ENCODE results near the gene LSP1.

- TF ChIP-seq POLR2A (IDR thresholded peaks at IDR 0.05; ENCODE audit: extremely low read depth, insufficient read length) (no peak), CTCF (IDR thresholded peaks at IDR 0.05; ENCODE audit: low read depth, low read length) (peak; percentile 29), MYC (IDR thresholded peaks at IDR 0.05; ENCODE audit: low read depth, low read length) (no peak), MAX (IDR thresholded peaks at IDR 0.05; ENCODE audit: low read depth, low read length) (no peak)
These were observed 64.9 kb downstream of the LSP1 start for GRCh38 chr11:1917523-1918435.

Data from NB4 (cell line).